GM06990 (cell line): ENCODE measurements around the gene GMCL1.

Source experiments
- DNase-seq: peaks from one replicate; pipeline ENCODE4 v3.0.0-alpha.2; 2011; ENCODE audit not compliant: insufficient read length; ENCODE audit errors: extremely low read depth
- H3K27me3 ChIP-seq: replicated peaks from 2 replicates; pipeline ENCODE4 v1.6.0; 2011; ENCODE audit warnings: low read length; ENCODE audit not compliant: control insufficient read depth, insufficient read depth
- H3K36me3 ChIP-seq: 2 replicates; pipeline ENCODE4 v1.5.1; 2011; ENCODE audit warnings: low read length; ENCODE audit not compliant: control insufficient read depth, insufficient read depth
- H3K4me3 ChIP-seq: replicated peaks from 2 replicates; pipeline ENCODE4 v1.5.1; 2011; ENCODE audit warnings: low read depth, mild to moderate bottlenecking, control low read depth, low read length
- TF ChIP-seq, protein P1 (sequence below): IDR thresholded peaks from 2 replicates; pipeline ENCODE4 v1.5.1; 2011; ENCODE audit warnings: low read length, control low read depth, mild to moderate bottlenecking, inconsistent platforms; ENCODE audit not compliant: insufficient read depth, poor library complexity, severe bottlenecking

GMCL1 gene

DNA sequence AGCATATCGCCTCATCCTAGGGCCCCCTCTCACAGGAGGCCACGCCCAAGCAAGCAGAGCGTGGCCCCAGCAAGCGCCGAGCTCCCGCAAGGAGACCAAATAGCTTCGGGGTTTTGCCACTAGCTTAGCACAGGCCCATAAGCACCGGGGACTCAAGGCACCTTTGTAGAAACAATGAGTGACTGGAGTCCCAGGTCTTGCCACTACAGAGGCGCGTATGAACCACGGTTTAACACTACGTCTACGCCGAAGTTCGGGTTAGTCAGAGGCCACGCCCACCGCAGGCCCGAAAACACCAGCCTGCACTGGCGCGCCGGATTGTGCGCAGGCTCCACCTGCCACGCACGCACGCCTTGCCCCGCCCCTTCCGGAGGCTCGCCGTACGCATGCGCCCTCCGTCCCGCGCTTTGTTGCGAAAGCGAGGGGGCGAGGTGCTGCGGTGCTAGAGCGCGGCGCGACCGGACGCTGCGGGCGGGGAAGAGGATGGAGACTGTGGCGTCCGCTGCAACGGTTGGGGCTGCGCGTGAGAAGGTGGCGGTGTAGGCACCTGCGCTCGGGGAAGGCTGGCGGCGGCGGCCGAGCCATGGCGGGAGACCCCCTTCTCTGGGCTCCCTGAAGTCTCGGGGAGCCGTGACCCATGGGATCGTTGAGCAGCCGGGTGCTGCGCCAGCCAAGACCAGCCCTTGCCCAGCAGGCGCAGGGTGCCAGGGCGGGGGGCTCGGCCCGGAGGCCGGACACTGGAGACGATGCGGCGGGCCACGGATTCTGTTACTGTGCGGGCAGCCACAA is at the start of gene GMCL1:
TSS of gene GMCL1 (plus strand) at position 405 of the 789 bp plus-strand sequence. CDS start at position 638, 233 bp downstream.
- Histone ChIP-seq H3K4me3 (peak within 1 kb of the TSS; percentile 95), H3K36me3 (no peaks in the 10 kb centered on the region), H3K27me3 (no peaks in the 10 kb centered on the region)
- peak; percentile 99 for DNase-seq
- TF ChIP-seq, protein P1, sequence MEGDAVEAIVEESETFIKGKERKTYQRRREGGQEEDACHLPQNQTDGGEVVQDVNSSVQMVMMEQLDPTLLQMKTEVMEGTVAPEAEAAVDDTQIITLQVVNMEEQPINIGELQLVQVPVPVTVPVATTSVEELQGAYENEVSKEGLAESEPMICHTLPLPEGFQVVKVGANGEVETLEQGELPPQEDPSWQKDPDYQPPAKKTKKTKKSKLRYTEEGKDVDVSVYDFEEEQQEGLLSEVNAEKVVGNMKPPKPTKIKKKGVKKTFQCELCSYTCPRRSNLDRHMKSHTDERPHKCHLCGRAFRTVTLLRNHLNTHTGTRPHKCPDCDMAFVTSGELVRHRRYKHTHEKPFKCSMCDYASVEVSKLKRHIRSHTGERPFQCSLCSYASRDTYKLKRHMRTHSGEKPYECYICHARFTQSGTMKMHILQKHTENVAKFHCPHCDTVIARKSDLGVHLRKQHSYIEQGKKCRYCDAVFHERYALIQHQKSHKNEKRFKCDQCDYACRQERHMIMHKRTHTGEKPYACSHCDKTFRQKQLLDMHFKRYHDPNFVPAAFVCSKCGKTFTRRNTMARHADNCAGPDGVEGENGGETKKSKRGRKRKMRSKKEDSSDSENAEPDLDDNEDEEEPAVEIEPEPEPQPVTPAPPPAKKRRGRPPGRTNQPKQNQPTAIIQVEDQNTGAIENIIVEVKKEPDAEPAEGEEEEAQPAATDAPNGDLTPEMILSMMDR, result no peak

DNA sequence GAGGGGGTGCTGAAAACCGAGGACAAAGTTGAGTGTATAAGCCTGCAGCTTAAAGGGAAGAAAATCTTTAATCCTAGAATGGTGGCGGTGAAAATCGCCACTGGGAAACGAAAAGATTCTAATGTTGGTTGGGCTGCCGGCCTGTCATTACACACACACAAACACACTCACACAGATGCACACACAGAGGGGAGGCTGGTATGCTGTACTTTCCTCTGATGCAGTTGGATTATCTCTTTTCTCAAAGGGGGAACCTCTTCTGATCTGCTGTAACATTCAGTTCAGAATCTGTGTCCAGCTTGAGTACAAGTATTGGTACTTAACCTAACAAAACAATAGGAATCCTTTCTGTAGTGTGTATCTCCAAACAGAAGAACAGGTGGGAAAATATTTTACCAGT is 48.5 kb upstream of the GMCL1 start:
- H3K4me3 ChIP-seq, result no peak overlapping the region
- TF ChIP-seq, protein P1, result no peak
- no peaks in the 10 kb centered on the region for H3K27me3 ChIP-seq
- DNase-seq, result no peak
- H3K36me3 ChIP-seq, result no peaks in the 10 kb centered on the region

GRCh38 chr2:69781321-69782248 is 47.9 kb upstream of the GMCL1 start:
- no peak for DNase-seq
- TF ChIP-seq, protein P1, result no peak
- Histone ChIP-seq H3K27me3 (no peaks in the 10 kb centered on the region), H3K36me3 (no peaks in the 10 kb centered on the region), H3K4me3 (no peak overlapping the region)

GRCh38 chr2:69784228-69784627 is 45.2 kb upstream of the GMCL1 start:
- TF ChIP-seq, protein P1, result no peak
- DNase-seq, result no peak
- Histone ChIP-seq H3K36me3 (no peaks in the 10 kb centered on the region), H3K27me3 (no peaks in the 10 kb centered on the region), H3K4me3 (no peak overlapping the region)

DNA sequence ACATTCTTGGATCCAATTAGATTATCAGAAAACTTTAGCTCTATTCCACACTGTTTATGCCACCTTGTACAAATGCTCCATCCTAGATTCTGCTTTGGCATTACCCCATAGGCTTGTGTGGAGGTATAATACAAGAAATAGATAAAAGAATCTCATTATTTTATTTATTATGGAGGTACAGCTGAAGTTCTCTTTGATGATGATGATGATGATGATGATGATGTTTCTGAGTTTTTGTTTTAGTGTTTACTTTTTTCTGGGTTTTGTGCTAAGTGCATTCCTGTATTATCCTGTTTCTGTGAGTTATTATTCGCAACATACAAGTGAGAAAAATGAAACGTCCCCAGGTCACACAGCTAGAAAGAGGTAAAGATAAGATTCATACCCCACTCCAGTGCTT is 44.1 kb upstream of the GMCL1 start:
- no peaks in the 10 kb centered on the region for H3K36me3 ChIP-seq
- no peak overlapping the region for H3K4me3 ChIP-seq
- no peaks in the 10 kb centered on the region for H3K27me3 ChIP-seq
- TF ChIP-seq, protein P1, result no peak
- no peak for DNase-seq
